Hepatocyte (in vitro differentiated cells): ENCODE data around the gene IFI35. TPM values are rescaled to one million over a fixed set of nuclear protein-coding genes. Genes with fewer than 3 reads are reported as not detected.
"Not testable (repeated sequence)": the region's sequence is repeated elsewhere in the genome, so short reads cannot be mapped to it uniquely, and the experiment has no call there.

Experiments used
- DNase-seq: peaks from one replicate; pipeline ENCODE4 v3.0.0-alpha.2; 2016; ENCODE audit warnings: low spot score
- H2AFZ ChIP-seq: fragments of 200-600 bp; sonication (generic); 2 replicates; pipeline ENCODE4 v1.6.0; 2016; ENCODE audit warnings: antibody characterized with exemption, mild to moderate bottlenecking
- H3K27ac ChIP-seq: fragments of 200-600 bp; sonication (generic); 2 replicates; pipeline ENCODE4 v1.5.1; 2016; ENCODE audit warnings: mild to moderate bottlenecking
- H3K27me3 ChIP-seq: fragments of 200-600 bp; sonication (generic); 2 replicates; pipeline ENCODE4 v1.6.1; 2016
- H3K36me3 ChIP-seq: fragments of 200-600 bp; sonication (generic); replicated peaks from 2 replicates; pipeline ENCODE4 v1.5.1; 2016; ENCODE audit warnings: low read depth; ENCODE audit not compliant: insufficient read depth
- H3K4me1 ChIP-seq: fragments of 200-600 bp; sonication (generic); 2 replicates; pipeline ENCODE4 v1.5.1; 2016; ENCODE audit warnings: mild to moderate bottlenecking, moderate library complexity; ENCODE audit not compliant: insufficient read depth
- H3K4me2 ChIP-seq: fragments of 200-600 bp; sonication (generic); 2 replicates; pipeline ENCODE4 v1.6.0; 2016
- H3K4me3 ChIP-seq: fragments of 200-600 bp; sonication (generic); 2 replicates; pipeline ENCODE4 v1.5.1; 2016; ENCODE audit warnings: mild to moderate bottlenecking
- H3K79me2 ChIP-seq: fragments of 200-600 bp; sonication (generic); 2 replicates; pipeline ENCODE4 v1.6.0; 2017; ENCODE audit warnings: mild to moderate bottlenecking
- H3K9me2 ChIP-seq: fragments of 200-600 bp; sonication (generic); replicated peaks from 2 replicates; pipeline ENCODE4 v1.6.0; 2017; ENCODE audit warnings: mild to moderate bottlenecking; ENCODE audit not compliant: insufficient read depth
- H3K9me3 ChIP-seq: fragments of 200-600 bp; sonication (generic); 2 replicates; pipeline ENCODE4 v1.5.1; 2016; ENCODE audit warnings: low read depth, mild to moderate bottlenecking
- H4K20me1 ChIP-seq: fragments of 200-600 bp; sonication (generic); 2 replicates; pipeline ENCODE4 v1.6.0; 2016; ENCODE audit warnings: mild to moderate bottlenecking; ENCODE audit not compliant: insufficient read depth, poor library complexity, severe bottlenecking
- CTCF ChIP-seq: fragments of 200-600 bp; sonication (generic); IDR thresholded peaks from 2 replicates; pipeline ENCODE4 v1.5.1; 2016; ENCODE audit warnings: antibody characterized with exemption, mild to moderate bottlenecking; ENCODE audit not compliant: poor library complexity
- EZH2 ChIP-seq: fragments of 200-600 bp; sonication (generic); IDR thresholded peaks from 2 replicates; pipeline ENCODE4 v1.6.1; 2016; ENCODE audit warnings: antibody characterized with exemption, mild to moderate bottlenecking, borderline replicate concordance
- EZH2phosphoT487 ChIP-seq: fragments of 200-600 bp; sonication (generic); IDR thresholded peaks from one replicate; pipeline ENCODE4 v1.6.1; 2018; ENCODE audit warnings: antibody characterized with exemption, mild to moderate bottlenecking, low read depth, moderate library complexity; ENCODE audit not compliant: unreplicated experiment, severe bottlenecking
- WGBS: methylation state at CpG from one replicate; pipeline ENCODE4 v1.1.6; 2016; ENCODE audit warnings: low lambda C conversion rate; ENCODE audit errors: missing lambda C conversion rate; 5-methylcytosine and 5-hydroxymethylcytosine counted together
- polyA plus RNA-seq: library from polyadenylated mRNA; unstranded; fragments of >200 nt; fragmentation: Nextera tagmentation; extraction: Ambion mirVana; gene quantifications from 2 replicates; pipeline ENCODE4 v1.2.1, GENCODE V29; 2016
- total RNA-seq: library from RNA; depleted of rRNA; stranded (reverse); fragments of >200 nt; gene quantifications from 2 replicates; pipeline ENCODE4 v1.2.3, GENCODE V29; 2014

The IFI35 gene
- total and polyA plus RNA-seq, 2 experiments from 2014 or later: 18.4 to 27.5 TPM

DNA sequence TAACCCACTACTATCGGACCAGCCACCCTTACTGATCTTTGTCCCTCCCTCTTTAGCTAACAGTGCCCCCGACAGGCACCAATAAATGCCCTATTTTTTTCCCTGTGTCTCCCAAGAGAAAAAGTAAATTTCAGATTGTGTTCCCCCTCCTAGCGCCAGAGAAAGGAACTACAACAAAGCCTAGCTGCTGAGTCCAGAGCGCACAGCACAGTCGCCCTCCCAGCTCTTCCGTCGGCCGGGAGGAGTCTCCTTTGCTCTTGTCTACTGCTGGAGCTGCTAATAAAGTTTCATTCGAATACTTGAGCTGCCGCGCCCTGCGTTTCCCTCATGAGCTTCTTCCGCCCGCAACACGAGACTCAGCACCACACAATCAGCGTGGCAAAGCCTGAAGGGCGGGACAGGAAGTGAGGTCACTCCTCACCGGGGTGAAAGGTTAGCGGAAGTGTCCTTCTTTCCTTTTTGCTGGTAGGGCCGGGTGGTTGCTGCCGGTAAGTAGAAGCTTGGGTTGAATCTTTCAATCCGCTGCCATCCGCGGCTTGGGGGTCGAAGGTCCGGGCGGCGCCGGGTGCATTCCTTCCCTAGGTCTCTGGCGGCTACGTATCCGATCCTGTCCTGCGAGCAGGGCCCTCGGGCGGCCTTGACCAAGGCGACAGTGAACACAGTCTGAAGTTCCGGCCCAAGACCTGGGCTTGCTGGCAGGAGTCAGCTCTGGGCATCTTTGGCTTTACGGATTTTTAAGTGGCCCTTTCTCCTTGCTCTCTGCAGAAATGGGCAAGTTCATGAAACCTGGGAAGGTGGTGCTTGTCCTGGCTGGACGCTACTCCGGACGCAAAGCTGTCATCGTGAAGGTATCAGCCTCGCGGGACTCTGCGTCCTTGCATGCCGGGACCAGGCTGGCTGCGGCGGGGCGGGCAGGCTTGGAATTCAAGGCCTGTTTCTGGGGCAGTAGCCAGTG, 8.3 kb upstream of the IFI35 start, which contains the start of gene RPL27:
TSS of gene RPL27 (plus strand) at position 436 of the 955 bp plus-strand sequence. CDS start at position 768, 332 bp downstream.
- Histone ChIP-seq H3K4me1 (peaks cover 12% of the 10 kb centered on the region), H4K20me1 (peaks cover 12% of the 10 kb centered on the region), H3K4me3 (peak within 1 kb of the TSS; percentile 38), H3K36me3 (no peaks in the 10 kb centered on the region), H3K79me2 (peaks cover 36% of the 10 kb centered on the region), H3K9me3 (no peaks in the 10 kb centered on the region), H3K9me2 (no peaks in the 10 kb centered on the region), H3K4me2 (peak within 1 kb of the TSS; percentile 93), H3K27ac (peak within 1 kb of the TSS; percentile 93), H2AFZ (peak within 1 kb of the TSS; percentile 18), H3K27me3 (no peaks in the 10 kb centered on the region)
- 1% methylated on average over 49 of the region's 49 CpGs for WGBS
- DNase-seq: peak; percentile 99
- TF ChIP-seq EZH2phosphoT487 (no peak), CTCF (peak; percentile 77), EZH2 (no peak)

DNA sequence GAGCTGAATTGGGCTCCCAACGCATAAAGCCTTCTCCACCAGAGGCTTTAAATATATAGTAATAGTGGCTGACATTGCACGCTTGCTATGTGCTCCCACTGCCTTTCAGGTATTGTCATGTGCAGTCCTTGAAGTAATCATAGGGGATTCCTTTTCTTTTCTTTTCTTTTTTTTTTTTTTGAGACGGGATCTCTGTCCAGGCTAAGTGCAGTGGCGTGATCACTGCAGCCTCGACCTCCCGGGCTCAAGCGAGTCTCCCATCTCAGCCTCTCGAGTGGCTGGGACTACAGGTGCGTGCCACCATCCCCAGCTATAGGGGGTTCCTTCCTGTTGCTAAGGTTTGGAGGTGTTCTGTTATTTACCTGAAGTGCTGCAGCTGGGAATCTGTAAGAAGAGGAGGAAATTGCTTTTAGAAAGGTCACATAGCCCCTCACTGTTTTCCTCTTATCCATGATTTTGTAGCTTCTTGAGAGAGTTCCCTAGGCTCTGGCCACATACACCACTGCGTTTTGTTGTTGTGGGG, 7.5 kb upstream of the IFI35 start:
- Histone ChIP-seq H3K27me3 (no peaks in the 10 kb centered on the region), H3K4me3 (peak overlapping the region; percentile 38), H3K4me1 (peaks cover 12% of the 10 kb centered on the region), H3K79me2 (peaks cover 36% of the 10 kb centered on the region), H3K9me3 (no peaks in the 10 kb centered on the region), H2AFZ (no peak overlapping the region), H3K27ac (peak overlapping the region; percentile 93), H3K36me3 (no peaks in the 10 kb centered on the region), H3K9me2 (no peaks in the 10 kb centered on the region), H4K20me1 (peaks cover 12% of the 10 kb centered on the region), H3K4me2 (peak overlapping the region; percentile 93)
- 14% methylated on average over 8 of the region's 10 CpGs for WGBS
- no peak for DNase-seq
- TF ChIP-seq CTCF (no peak), EZH2 (no peak), EZH2phosphoT487 (no peak)

DNA sequence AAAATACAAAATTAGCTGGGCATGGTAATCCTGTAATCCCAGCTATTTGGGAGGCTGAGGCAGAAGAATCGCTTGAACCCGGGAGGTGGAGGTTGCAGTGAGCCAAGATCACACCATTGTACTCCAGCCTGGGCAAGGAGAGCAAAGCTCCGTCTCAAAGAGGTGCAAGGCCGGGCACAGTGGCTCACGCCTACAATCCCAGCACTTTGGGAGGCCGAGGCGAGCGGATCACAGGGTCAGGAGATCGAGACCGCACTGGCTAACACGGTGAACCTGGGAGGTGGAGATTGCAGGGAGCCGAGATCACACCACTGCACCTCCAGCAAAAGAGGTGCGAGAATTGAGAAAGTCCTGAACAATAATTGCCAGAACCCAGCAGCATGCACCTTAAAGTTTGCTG, 5.7 kb upstream of the IFI35 start:
- H2AFZ ChIP-seq, H3K4me2 ChIP-seq, DNase-seq, H3K4me3 ChIP-seq, H3K9me2 ChIP-seq, H3K27ac ChIP-seq, H3K36me3 ChIP-seq, H3K9me3 ChIP-seq, H3K27me3 ChIP-seq: not testable (repeated sequence)
- 98% methylated on average over 13 of the region's 13 CpGs for WGBS
- peaks cover 12% of the 10 kb centered on the region for H4K20me1 ChIP-seq
- H3K4me1 ChIP-seq: peaks cover 12% of the 10 kb centered on the region
- H3K79me2 ChIP-seq: peaks cover 36% of the 10 kb centered on the region

GRCh38 chr17:43003542-43004172, 2.9 kb upstream of the IFI35 start:
- 93% methylated on average over 5 of the region's 5 CpGs for WGBS
- Histone ChIP-seq H3K27ac (no peak overlapping the region), H3K79me2 (peaks cover 47% of the 10 kb centered on the region), H3K4me2 (no peak overlapping the region), H3K4me1 (peaks cover 12% of the 10 kb centered on the region), H3K4me3 (no peak overlapping the region), H2AFZ (no peak overlapping the region), H3K36me3 (no peaks in the 10 kb centered on the region), H3K9me2 (no peaks in the 10 kb centered on the region), H3K27me3 (no peaks in the 10 kb centered on the region), H3K9me3 (no peaks in the 10 kb centered on the region), H4K20me1 (peaks cover 12% of the 10 kb centered on the region)
- no peak for DNase-seq
- TF ChIP-seq EZH2phosphoT487 (no peak), CTCF (no peak), EZH2 (no peak)
